Lower leg skin (tissue), 3 donors: ENCODE measurements around the gene CFAP52.

Experiments
- CTCF ChIP-seq, 3 donors: fragments of 450-650 bp; IDR thresholded peaks; one replicate each; pipeline ENCODE4 v1.5.1; 2016; ENCODE audit warnings: antibody characterized with exemption in 3 of 3, mild to moderate bottlenecking in 3 of 3, moderate library complexity in 2 of 3
- POLR2A ChIP-seq, 2 donors: fragments of 450-650 bp; IDR thresholded peaks; one replicate each; pipeline ENCODE4 v1.6.1; 2016 to 2017; ENCODE audit warnings: antibody characterized with exemption in 2 of 2, mild to moderate bottlenecking in 1 of 2, moderate library complexity in 1 of 2

DNA sequence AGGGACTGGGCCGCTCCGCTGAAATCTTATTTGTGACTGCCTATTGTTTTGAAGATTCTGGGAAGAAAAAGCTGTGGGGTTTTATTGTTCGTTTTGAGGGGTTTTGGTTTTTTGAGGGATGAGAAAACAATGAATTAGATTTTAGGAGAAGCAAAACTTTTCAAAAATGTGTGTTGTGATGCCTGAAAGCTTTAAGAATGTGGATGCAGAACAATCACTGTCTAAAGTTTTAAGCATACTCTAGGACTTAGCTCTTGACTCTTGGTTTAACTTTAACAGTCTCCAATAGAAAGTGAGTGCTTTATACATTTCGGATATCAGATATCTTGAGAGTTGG, 899 bp downstream of the CFAP52 start:
- TF ChIP-seq CTCF (IDR thresholded peaks at IDR 0.05) (no peak), POLR2A (IDR thresholded peaks at IDR 0.05) (no peak)
